ENCODE results near the gene ZNF70.

ZNF70 gene

DNA sequence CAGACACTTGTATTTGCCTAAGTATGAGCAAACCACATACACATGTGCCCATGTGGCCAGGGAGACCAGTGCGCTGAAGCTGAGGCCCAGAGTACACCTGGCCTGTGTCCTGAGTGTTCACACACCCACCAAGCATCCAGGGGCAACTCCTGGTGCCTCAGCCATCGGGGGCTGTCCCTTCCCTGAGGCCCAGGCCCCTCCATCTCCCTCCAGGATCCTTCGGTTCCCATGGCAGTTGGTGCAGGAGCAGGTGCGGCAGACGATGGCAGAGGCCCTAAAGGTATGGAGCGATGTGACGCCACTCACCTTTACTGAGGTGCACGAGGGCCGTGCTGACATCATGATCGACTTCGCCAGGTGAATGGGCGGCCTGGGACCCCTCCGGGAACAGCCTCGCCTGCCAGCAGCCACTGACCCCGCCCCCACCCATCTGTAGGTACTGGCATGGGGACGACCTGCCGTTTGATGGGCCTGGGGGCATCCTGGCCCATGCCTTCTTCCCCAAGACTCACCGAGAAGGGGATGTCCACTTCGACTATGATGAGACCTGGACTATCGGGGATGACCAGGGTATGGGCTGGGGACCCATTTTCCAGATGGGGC, 29.3 kb upstream of the ZNF70 start:
- DNase-seq (ENCODE audit: low read depth), result no peak

DNA sequence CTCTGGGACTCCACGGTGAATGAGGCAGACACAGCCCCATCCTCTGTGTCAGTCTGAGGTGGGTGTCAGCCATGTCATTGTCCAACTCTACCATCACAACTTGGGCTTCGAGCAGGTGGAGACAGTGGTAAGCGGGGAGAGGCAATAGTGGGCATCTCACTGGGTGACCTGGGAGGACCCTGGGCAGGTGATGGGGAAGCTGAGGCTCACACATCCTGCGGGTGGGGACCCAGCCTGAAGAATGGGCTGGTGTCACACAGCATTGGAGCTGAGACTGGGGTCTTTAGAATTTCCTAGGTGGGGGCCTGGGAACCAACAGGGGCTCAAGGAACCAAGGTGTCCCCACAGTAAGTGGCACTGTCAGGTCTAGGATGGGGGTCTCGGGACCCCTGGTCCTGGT, 28.8 kb upstream of the ZNF70 start:
- DNase-seq (ENCODE audit: low read depth), result no peak
- H3K4me3 ChIP-seq (ENCODE audit: low read depth, low read length), result no peak overlapping the region

More for the DNA sequence above, 29.3 kb upstream of the ZNF70 start:
- no peak overlapping the region for H3K4me3 ChIP-seq (ENCODE audit: low read depth, low read length)

DNA sequence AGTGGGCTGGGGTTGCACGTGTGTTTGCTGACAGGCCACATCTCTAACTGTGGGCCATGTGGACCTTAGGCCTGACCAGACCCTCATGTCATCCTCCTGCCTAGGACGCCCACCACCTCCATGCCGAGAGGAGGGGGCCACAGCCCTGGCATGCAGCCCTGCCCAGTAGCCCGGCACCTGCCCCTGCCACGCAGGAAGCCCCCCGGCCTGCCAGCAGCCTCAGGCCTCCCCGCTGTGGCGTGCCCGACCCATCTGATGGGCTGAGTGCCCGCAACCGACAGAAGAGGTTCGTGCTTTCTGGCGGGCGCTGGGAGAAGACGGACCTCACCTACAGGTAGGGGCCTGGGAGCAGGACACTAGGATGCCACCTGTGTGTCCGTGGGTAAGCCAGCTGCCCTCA, 28.2 kb upstream of the ZNF70 start:
- no peak for DNase-seq (ENCODE audit: low read depth)
- H3K4me3 ChIP-seq (ENCODE audit: low read depth, low read length), result no peak overlapping the region

DNA sequence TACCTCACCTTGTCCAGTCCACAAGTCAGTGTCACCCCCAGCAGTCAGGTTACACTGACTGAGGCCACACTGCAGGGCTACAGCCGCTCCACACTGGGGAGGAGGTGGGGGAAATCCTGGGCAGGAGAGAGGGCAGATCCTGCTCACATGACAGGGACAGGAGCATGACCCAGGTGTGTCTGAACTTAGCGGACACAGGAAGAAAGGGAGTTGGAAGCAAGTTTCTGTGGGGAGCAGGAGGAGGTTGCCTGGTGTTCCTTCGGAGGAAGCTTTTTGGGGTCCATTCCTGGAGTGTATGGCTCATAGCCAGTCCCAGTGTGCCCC, 27.6 kb upstream of the ZNF70 start:
- no peak overlapping the region for H3K4me3 ChIP-seq (ENCODE audit: low read depth, low read length)
- no peak for DNase-seq (ENCODE audit: low read depth)

DNA sequence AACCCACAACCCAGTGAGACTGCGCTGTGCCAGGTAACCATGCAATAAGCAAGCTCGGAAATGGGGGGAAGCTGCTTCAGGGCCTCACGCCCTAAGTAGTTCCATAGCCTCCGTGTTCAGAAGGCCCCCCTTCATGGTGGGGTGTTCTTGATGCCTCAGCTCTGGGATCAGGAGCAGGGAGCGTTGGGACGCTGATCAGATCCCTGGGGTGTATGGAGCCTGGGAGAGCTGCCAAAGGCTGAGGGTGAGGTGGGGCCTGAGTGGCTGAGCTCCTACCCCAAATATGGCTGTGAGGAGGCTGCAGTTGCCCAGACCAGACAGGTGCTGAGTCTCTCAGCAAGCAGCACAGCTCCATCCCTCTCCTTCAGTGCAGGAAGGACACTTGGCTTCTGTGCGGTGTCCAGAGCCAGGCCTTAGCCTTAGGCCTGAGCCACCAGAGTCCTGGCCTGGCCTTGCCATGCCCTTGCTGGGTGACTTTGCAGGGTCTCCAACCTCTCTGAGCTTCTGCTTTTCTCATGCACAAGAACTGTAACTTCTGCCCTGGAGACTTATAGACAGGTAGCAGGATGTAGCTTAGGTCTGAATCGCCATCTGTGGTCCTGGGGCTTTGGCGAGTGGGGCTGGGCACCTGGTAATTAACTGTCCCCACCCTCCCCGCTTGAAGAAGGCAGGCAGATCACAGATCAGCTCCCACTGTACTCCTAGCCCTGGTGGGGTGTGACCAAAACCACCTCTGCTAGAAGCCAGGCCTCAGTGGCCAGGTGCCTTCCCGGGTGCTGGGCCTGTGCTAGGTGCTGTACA, 27.1 kb upstream of the ZNF70 start:
- no peak overlapping the region for H3K4me3 ChIP-seq (ENCODE audit: low read depth, low read length)
- DNase-seq (ENCODE audit: low read depth), result no peak

DNA sequence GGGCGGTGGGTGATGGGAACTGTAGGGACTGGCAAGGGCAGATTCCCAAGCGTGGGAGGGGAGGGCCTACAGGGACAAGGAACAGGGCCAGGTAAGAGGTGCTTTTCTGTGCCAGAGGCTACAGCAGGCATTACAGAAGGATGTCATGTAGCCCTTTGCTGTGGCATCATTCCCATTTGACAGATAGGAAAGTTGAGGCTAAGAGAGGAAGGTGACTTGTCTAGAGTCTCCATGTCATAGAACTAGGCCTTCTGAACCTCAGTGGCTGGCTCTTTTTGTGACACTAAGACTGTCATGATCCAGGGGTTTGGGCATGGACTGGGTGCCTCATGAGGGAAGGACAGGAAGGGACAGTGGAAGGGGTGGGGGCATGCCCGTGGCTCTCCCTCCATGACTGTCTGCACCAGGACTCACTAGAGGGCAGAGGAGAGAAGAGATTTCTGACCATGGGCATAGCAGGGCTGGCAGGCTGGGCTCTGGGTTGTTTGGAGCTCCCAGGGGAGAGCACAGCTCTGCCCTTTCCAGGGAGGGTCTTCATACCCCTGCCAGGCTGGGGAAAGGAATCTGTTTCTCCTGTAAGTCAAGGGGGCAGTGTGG, 25.0 kb upstream of the ZNF70 start:
- DNase-seq (ENCODE audit: low read depth), result no peak
- H3K4me3 ChIP-seq (ENCODE audit: low read depth, low read length), result no peak overlapping the region

DNA sequence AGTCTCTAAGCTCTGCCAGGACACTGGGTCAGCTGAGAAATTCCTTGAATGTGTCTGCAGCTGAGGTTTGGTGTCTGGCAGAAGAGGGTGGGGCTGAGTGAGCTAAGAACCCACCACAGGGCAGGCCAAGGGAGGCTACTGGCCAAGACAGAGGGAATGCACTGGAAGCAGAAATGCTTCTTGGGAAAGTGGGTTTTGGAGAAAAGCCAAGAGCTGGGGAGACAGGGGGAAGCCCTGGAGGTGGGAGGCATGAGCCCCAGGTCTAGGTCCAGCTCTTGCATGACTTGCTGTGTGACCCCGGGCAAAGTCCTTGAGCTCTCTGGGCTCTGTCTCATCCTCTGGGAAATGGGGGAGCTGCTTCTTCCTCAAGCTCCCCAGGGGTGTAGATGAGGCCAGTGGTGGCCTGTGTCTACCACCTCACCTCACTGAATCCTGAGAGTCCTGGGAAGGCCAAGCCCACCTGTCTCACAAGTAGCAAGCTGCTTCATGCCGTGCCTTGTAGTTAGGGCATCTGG, 24.1 kb upstream of the ZNF70 start:
- no peak for DNase-seq (ENCODE audit: low read depth)

DNA sequence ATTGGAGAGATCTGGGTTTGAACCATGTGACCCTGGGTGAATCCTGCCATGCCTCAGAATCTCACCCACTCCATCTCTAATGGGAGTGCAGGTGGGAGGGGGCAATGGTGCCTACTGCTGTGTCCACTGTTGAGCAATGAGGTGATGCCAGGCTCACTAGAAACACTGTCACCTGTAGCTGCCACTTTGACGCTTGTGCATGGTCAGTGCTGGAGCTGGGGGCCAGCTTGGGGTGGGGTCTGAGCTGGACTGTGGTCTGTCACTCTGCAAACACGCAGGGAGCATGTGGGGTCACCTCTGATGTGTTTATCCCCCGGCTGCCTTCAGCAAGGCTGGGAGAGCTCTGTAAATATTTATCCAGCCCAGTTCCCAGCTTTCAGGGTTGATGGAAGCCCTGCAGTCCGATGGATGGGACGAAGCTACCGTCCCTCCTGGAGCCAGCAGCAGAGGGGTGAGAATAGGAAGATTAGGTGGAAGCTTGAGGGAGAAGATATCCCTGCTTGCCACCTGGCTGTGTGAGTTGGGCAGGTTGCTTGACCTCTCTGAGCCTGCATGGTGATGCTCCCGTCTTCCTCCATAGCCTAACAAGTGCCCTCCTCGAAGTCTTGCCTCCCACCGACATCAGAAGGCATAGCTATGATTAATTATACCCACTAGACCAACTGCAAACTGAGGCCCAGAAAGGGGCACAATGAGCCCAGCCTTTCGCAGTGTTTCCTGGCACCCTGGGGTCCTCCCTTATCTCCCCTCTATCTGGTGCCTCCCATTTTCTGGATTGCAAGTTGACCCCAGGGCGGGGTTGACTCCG, 23.4 kb upstream of the ZNF70 start:
- no peak overlapping the region for H3K4me3 ChIP-seq (ENCODE audit: low read depth, low read length)
- no peak for DNase-seq (ENCODE audit: low read depth)

More for the DNA sequence above, 24.1 kb upstream of the ZNF70 start:
- H3K4me3 ChIP-seq (ENCODE audit: low read depth, low read length), result no peak overlapping the region

DNA sequence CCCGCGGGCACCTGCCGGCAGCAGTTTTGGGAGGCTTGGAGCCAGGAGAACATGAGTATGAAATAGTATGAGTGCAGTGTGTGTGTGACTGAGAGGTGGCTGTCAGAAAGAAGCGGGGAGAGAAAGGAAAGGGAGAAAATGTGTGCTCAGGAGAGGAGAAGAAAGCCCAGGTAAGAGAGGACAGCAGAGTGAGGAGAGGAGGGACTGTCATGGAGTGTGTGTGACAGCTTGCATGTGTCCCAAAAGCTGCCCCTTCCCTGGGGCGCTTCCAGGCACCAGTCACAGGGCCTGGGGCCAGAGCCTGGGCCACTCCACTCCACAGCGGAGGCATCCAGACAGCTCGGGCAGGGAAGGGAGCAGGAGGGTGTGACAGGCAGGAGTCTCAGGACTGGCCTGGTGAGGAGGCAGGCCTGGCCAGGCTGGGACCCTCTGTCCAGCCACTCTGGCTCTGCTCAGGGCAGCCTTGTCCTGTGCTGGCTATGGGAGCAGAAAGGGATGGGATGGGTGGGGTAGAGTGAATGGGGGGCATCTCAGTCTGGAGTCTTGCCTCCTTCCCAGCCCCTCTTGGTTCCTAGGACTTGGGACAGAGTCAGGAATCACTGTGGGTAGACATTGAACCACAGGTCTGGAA, 22.7 kb upstream of the ZNF70 start:
- DNase-seq (ENCODE audit: low read depth), result no peak
- peak overlapping the region; percentile 51 for H3K4me3 ChIP-seq (ENCODE audit: low read depth, low read length)

DNA sequence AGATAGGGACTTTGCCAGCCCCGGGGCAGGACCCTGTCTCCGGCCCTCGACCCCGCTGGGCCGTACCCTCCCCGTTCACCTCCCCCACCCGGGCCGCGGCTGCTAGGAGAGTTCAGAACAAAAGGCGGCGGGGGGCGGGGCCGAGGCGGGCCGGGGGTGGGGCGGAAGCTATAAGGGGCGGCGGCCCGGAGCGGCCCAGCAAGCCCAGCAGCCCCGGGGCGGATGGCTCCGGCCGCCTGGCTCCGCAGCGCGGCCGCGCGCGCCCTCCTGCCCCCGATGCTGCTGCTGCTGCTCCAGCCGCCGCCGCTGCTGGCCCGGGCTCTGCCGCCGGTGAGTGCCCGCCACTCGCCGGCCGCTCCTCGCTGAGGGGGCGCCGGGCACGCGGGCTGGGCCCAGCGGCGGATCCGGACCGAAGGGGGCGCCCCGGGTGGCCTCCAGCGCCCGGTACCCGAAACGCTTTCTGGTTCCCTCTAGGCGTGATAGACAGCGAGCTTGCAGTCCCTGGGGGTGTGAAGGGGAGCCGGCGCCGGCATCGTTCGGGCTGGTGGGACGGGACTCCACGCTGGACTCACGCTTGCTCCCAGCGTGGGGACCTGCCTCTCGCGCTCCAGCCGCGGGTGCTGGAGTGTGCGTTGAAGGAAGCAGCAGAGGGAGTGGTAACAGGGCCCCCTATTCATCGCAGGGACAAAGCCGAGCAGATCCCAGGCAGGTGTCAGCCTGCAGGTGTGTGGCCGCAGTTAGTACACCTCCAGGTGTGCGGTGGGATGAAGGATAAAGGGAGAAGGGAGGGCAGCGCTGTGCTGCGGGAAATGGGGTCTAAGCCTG, 21.9 kb upstream of the ZNF70 start, which contains the start of gene MMP11:
TSS of gene MMP11 (plus strand) at position 201 of the 825 bp plus-strand sequence. CDS start at position 223, 22 bp downstream.
- DNase-seq (ENCODE audit: low read depth), result no peak
- H3K4me3 ChIP-seq (ENCODE audit: low read depth, low read length), result peak within 1 kb of the TSS; percentile 51

DNA sequence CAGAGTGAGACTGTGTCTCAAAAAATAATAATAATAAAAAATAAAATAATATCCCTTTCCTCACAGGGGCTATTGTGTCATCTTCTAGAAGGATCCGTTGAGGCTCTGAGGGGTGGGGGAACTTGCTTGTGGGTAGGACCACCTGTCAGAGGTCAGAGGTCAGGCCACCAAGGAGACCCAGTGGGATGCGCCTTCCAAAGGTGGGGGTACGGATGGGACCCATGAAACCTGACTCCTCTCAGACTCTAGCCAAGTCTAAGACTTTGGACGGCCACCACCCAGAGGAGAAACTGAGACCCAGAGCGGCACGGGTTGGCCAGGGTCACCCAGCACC, 21.4 kb upstream of the ZNF70 start:
- peak overlapping the region; percentile 37 for H3K4me3 ChIP-seq (ENCODE audit: low read depth, low read length)
- DNase-seq (ENCODE audit: low read depth), result no peak

DNA sequence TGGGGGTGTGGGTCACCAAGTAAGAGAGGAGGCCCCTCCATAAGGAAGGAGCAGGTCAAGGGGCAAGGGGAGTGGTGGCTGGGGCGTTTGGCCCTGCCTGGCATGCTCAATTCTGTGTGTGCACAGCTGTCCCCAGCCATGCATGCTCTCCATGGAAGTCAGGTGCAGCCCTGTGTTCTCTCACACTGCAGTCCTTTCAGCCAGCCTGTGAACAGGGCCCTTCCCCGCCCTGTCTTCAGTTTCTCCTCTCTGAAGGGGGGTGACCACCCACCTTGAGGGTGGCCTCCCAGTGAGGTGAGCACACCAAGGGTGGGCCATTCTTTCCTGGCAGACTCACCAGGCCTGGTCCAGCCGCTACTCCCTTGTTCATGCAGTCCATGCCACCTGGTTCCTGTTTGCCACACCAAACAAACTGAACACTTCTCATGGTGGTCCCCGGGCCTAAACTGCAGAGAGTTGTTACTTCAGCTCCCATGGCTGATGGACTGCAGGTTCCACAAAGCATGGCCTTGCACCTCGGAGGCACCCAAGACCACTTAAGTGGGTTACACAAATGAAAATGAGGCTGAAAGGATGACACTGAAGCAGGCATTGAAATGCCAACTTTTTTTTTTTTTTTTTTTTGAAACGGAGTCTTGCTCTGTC, 18.5 kb upstream of the ZNF70 start:
- no peak for DNase-seq (ENCODE audit: low read depth)
- no peak overlapping the region for H3K4me3 ChIP-seq (ENCODE audit: low read depth, low read length)

DNA sequence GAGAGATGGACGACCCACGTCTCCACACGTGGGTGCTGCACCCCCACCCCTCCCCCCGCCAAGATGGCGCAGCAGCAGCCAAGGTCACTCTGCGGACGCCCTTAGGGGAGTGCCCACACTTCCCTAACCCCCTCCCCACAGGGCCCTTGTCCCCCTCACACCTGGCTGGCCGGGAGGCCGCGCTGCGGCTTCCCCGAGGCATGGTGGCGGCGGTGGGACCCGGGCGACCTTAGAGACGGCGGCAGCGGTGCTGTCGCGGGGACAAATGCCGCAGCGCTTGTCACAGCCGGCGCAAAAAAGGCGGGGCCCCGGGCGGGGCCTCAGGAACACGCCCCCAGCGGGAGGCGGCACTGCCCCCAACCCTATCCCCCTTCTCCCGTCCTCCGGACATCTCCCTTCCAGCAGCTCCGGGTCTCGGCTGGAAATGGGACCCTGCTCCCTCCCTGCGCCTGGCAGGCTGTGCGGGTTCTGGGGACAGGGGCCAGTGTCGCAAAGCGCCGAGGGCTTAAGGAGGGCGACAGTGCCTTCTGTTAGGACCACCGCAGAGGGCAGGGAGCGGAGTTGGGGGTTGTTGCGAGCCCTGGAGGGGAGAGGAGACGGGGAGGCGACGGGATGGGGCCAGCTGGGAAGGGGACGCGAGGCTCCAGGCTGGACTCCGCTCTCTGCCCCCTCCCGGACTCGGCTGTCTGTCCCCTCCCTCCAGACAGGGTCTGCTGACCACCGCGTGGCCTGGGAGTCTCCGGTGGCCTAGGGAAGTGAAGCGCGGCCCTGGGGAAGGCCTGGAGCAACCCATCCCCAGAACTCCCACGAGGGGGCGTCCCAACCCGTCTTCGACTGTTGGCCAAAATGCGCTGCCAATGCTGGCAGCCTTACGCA, 17.0 kb upstream of the ZNF70 start, which contains the start of gene CHCHD10:
TSS of gene CHCHD10 (minus strand) at position 300 of the 876 bp plus-strand sequence. CDS start at position 202, 98 bp downstream.
- no peak for DNase-seq (ENCODE audit: low read depth)

DNA sequence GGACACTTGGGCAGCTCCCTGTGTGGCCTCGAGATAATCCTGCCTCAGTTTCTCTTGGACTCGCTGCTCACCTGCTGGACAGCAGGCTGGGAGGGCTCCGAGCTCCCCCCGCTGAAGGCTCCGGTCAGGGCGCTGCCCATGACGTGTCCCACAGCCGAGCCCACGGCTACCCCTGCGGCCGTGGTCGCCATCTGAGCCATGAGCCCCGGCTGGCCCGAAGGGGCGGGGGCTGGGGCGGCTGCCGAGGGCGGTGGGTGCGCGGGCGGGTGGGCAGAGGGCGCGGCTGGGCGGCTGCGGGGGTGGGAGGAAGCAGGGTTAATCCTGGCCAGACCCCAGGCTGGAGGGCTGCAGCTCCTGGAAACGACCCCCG, 16.4 kb upstream of the ZNF70 start:
- no peak for DNase-seq (ENCODE audit: low read depth)
- H3K4me3 ChIP-seq (ENCODE audit: low read depth, low read length), result peak overlapping the region; percentile 62

More for the DNA sequence above, 17.0 kb upstream of the ZNF70 start, which contains the start of gene CHCHD10:
- peak within 1 kb of the TSS; percentile 62 for H3K4me3 ChIP-seq (ENCODE audit: low read depth, low read length)

DNA sequence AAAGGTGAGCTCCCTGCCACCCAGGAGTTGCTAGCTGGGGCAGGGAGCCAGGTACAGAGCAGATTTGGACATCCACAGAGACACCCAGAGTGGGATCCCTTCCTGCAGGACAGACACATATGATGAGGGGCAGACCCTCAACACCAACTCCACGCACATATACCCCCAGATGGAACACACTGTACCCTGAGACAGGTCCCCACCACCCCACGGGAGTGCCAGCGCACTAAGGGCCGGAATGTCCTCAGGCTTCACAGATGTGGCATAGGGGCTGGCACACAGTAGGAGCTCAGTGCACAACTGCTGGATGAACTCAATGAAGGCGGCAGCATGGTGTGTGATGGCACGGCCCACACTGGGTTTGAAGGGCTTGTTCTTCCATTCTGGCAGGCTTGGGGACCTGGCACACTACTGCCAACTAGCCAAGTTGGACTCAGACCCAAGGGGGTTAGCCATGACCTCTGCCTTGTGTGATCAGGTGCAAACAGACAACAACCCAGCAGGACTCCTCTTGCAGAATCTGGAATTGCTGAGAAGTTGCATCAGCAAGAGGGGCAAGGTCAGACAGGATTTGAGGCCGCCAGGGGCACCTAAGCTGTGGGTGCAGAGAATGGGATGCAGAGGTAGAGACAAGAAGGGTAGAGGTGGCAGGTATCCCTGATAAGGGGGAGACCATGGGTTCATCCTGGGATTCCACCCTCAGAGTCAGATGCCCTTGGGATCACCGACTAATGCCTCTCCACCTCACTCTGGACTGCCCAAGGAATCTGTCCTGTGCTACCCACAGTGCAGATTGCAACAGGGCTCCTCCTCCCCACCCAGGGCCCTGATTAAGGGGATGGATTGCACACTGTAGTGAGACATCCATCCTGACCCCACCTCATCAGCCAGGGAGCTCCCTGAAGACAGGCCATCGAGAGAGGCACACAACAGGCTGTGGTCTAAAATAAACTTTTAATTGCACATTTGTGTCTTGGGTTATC, 14.3 kb upstream of the ZNF70 start:
- DNase-seq (ENCODE audit: low read depth), result no peak
- no peak overlapping the region for H3K4me3 ChIP-seq (ENCODE audit: low read depth, low read length)

DNA sequence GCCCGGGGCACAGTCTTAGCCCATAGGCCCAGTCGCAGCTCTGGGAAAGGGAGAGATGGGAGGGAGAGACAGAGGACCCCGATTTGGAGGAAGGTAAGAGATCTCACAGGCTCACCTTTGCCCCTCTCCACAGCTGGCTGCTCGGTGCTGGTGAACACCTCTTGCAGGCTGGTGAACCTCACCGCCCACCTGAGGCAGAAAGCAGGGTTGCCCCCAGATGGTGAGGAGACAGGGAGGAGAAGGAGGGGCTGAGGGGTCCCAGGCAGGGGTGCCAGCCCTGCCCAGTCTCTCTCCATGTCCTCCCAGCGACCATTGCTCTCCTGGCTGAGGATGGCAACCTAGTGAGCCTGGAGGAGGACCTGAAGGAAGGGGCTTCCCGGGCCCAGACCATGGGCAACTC, 13.0 kb upstream of the ZNF70 start:
- peak overlapping the region; percentile 20 for H3K4me3 ChIP-seq (ENCODE audit: low read depth, low read length)
- DNase-seq (ENCODE audit: low read depth), result no peak

Data from skeletal muscle cell (primary cell).